ENCODE measurements around the gene CNNM3.
"Not testable (repeated sequence)": the region's sequence is repeated elsewhere in the genome, so short reads cannot be mapped to it uniquely, and the experiment has no call there.

The CNNM3 gene

DNA sequence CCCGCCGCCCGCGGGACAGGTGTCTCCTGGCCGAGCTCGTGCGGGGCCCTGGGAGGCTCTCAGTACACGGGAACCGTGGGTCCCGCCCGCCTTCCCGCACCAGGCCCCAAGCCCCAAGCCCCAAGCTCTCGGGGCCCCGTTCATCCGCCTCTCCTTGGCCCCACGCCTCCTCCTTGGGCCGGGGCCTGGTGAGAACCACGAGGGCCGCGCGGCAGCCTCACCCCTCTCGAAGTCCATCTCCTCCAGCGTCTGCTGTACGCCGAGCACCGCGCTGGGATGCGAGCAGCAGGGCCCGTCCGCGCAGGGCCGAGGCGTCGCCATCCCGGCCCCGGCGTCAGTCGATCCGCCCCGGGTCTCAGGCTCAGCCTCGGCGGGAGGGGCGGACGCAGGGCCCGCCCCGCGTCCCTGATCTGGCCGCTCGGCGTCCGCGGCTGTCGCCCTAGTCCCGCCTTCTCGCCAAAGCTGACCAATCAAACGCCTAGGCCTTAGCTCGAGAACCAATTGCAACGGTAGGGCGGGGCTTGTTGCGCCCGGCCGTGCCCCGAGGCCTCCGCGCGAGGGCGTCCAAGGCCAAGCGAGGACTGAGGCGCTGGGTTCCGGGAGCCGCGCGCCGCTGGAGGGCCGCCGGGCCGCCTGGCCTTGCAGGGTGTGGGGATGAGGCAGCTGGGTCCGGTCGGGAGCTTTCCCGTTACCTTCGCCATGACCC lies 41.8 kb downstream of the CNNM3 start, which contains the start of gene ANKRD39:
Gene ANKRD39 (minus strand): TSS at position 350 of the 706 bp plus-strand sequence. CDS start 29 bp downstream, at position 321.
- TF ChIP-seq, protein P1, sequence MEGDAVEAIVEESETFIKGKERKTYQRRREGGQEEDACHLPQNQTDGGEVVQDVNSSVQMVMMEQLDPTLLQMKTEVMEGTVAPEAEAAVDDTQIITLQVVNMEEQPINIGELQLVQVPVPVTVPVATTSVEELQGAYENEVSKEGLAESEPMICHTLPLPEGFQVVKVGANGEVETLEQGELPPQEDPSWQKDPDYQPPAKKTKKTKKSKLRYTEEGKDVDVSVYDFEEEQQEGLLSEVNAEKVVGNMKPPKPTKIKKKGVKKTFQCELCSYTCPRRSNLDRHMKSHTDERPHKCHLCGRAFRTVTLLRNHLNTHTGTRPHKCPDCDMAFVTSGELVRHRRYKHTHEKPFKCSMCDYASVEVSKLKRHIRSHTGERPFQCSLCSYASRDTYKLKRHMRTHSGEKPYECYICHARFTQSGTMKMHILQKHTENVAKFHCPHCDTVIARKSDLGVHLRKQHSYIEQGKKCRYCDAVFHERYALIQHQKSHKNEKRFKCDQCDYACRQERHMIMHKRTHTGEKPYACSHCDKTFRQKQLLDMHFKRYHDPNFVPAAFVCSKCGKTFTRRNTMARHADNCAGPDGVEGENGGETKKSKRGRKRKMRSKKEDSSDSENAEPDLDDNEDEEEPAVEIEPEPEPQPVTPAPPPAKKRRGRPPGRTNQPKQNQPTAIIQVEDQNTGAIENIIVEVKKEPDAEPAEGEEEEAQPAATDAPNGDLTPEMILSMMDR (IDR thresholded peaks at IDR 0.05; ENCODE audit: insufficient read depth, low read length, missing control alignments): peak; percentile 85
- peak within 1 kb of the TSS; percentile 80 for H3K4me3 ChIP-seq (ENCODE audit: low read depth, low read length)
- DNase-seq (ENCODE audit: low read depth, low spot score): peak; percentile 81
- ChIA-PET POLR2A (interaction anchor here (0.6 to 2.9 kb wide), 7 partner anchors 10 to 254 kb away, joined by 3 to 22 read pairs (median 4); partner anchors contain the start of gene ANKRD23), CTCF (interaction anchor here (0.6 to 10.4 kb wide), 37 partner anchors 10 to 451 kb away, joined by 3 to 153 read pairs (median 4); partner anchors contain the start of genes ANKRD36, CNNM3, CNNM4 and SEMA4C)

DNA sequence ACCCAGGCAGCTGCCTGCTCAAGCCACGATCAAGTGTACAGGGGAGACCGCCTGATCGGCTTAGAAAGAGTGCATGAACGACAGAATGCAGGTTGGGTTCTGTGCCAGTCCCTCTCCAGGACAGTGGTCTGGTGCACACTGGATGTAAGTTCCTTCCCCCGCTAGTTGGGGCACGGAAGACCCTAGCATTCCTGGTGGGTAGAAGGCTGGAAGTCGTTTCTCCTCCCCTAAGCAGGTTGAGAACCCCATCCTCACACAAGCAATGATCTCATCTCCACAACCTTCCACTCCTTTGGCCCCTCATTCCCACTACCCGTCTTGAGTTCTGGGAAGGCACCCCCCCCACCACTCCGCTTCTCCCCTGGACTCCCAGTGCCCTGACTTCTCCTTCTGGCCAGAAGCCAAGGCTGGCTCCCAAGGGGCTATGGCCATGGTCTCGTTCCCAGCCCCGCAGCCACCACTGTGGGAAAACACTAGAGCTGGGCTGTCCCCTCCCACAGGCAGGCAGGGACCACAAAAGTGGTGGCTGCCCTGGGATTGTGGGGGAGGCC lies 43.1 kb downstream of the CNNM3 start:
- peak overlapping the region; percentile 3; the same call in 1 of the 2 replicates for H3K4me3 ChIP-seq (ENCODE audit: low read depth, low read length)
- ChIA-PET CTCF (interaction anchor here (1.1 to 10.4 kb wide), 9 partner anchors 9 to 103 kb away, joined by 3 to 153 read pairs (median 9); partner anchors contain the start of genes CNNM3 and SEMA4C), POLR2A (interaction anchor here (0.7 to 2.9 kb wide), 3 partner anchors 8 to 333 kb away, joined by 3 to 22 read pairs (median 3); no protein-coding TSS in a partner anchor)
- TF ChIP-seq, protein P1 (IDR thresholded peaks at IDR 0.05; ENCODE audit: insufficient read depth, low read length, missing control alignments): no peak
- DNase-seq (ENCODE audit: low read depth, low spot score): no peak

DNA sequence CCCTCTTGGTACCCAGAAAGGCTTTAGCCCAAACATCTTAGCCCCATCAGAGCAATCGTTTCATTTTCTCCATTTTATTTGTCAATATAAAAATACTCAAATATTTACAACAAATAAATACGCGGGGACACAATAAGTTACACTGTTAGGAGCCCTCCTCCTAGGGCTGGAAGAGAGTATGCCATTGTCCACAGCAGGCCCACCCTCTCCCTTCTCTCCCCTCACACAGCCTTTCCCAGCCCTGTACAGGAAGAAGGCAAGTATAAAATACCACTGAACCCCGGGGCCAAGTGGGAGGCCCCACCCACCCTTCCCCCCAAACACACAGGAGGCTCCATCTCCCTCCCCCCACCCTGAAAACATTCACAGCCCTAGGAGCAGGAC lies 43.6 kb downstream of the CNNM3 start:
- ChIA-PET POLR2A (interaction anchor here (0.7 to 2.9 kb wide), 3 partner anchors 9 to 333 kb away, joined by 3 to 22 read pairs (median 3); no protein-coding TSS in a partner anchor), CTCF (interaction anchor here (1.6 to 10.4 kb wide), 4 partner anchors 8 to 102 kb away, joined by 3 to 153 read pairs (median 44); partner anchors contain the start of gene SEMA4C)
- TF ChIP-seq, protein P1 (IDR thresholded peaks at IDR 0.05; ENCODE audit: insufficient read depth, low read length, missing control alignments): no peak
- DNase-seq (ENCODE audit: low read depth, low spot score): no peak
- H3K4me3 ChIP-seq (ENCODE audit: low read depth, low read length): no peak overlapping the region

DNA sequence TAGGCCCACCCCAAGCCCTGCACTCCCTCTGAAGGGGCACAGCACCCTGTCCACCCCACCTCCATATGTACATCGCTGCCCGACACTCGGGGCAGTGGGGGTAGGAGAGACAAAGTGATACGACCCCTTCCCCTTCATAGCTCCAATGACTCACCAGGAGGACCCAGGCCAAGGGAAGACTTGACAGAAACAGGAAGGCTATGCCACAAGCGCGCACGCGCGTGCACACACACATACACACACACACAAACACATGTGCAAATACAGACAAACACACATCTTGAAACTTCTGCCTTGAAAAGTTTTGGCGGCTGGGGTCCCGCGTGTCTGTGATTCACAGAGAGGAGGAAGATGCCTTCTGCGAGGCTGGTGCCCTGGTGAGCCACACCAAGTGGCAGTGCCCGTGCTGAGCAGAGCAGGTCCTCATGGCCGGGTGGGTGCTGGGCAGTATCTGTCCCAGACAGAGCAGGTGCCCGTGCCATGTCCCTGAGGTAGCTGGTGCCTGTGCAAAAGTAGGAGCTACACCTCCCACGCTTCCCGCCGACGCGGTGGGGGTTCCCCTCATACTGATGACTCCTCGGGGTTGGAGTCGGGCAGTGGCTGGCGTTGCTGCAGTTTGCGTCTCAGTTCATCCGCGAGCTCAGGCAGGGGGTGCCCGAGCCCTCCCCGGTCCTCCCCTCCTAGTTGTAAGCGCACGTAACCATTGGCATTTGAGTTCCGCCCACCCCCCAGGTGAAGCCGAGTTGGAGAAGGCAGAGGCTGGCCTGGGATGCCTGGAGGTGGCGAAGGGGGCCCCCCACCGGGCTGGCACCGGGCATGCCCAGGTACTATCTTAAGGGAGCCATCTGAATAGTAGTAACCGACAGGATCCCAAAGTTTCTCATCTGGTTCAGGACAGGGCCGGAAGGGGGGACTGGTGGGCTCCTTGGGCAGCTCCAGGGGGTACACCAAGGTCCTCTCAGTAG lies 44.3 kb downstream of the CNNM3 start:
- TF ChIP-seq, protein P1 (IDR thresholded peaks at IDR 0.05; ENCODE audit: insufficient read depth, low read length, missing control alignments): no peak
- ChIA-PET POLR2A (interaction anchor here (0.9 kb wide), 1 partner anchor 8 kb away, joined by 3 read pairs; no protein-coding TSS in a partner anchor), CTCF (interaction anchor here (1.6 to 10.4 kb wide), 4 partner anchors 7 to 102 kb away, joined by 3 to 153 read pairs (median 44); partner anchors contain the start of gene SEMA4C)
- H3K4me3 ChIP-seq (ENCODE audit: low read depth, low read length): no peak overlapping the region
- no peak for DNase-seq (ENCODE audit: low read depth, low spot score)

DNA sequence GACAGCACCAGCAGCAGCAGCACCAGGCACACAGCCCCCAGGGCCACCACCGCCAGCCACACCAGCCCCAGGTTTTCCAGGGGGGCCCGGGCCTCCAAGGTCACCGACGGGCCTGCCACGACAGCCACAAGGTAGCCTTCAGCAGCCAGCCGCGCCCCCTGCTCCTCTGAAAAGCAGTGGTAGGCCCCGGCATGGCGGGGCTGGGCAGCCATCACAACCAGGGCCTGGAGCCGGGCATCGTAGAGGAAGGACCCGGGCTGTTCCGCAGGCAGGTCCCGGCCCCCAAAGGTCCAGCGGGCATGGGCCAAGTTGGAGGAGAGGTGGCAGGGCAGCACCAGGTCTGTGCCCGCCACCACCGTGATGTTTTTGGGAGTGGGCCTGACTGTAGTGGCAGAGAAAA lies 45.0 kb downstream of the CNNM3 start:
- CTCF ChIA-PET: interaction anchor here (10.4 kb wide), 1 partner anchor 92 kb away, joined by 153 read pairs; no protein-coding TSS in a partner anchor
- TF ChIP-seq, protein P1 (IDR thresholded peaks at IDR 0.05; ENCODE audit: insufficient read depth, low read length, missing control alignments): no peak
- POLR2A ChIA-PET: no interaction called here
- no peak overlapping the region for H3K4me3 ChIP-seq (ENCODE audit: low read depth, low read length)
- DNase-seq (ENCODE audit: low read depth, low spot score): no peak

DNA sequence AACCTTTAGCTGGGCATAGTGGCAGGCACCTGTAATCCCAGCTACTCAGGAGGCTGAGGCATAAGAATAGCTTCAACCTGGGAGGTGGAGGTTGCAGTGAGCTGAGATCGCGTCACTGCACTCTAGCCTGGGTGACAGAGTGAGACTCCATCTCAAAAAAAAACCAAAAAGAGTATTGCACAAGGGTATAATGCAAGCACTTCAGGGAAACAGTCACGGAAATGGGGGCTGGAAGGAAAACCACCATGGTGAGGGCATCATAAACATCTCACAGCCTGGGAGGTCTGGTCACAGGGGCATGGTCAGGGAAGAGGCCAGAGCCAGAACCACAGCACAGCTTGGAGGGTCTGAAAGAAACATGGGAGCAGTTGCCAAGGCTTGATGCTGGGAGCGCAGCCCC lies 47.0 kb downstream of the CNNM3 start:
- CTCF ChIA-PET: interaction anchor here (10.4 kb wide), 1 partner anchor 90 kb away, joined by 153 read pairs; no protein-coding TSS in a partner anchor
- POLR2A ChIA-PET; DNase-seq (ENCODE audit: low read depth, low spot score); H3K4me3 ChIP-seq (ENCODE audit: low read depth, low read length): not testable (repeated sequence)

Data from AG04449 (cell line).